Measurements from ENCODE around the gene SLC9C2. TPM values are rescaled to one million over a fixed set of nuclear protein-coding genes. Genes with fewer than 3 reads are reported as not detected.
"Not testable (repeated sequence)": the region's sequence is repeated elsewhere in the genome, so short reads cannot be mapped to it uniquely, and the experiment has no call there.

Gene SLC9C2
- total RNA-seq (not detected), polyA plus RNA-seq (not detected), total RNA-seq (0.40 reads per million)

- Mint-ChIP-seq H3K4me1 (peaks cover 0 to 16% (median 4%) of the 10 kb centered on the region in 7 donors), H3K27me3 (peaks cover 0 to 10% (median 9%) of the 10 kb centered on the region in 5 donors), H3K36me3 (no peaks in the 10 kb centered on the region), H3K4me3 (no peak within 1 kb of the TSS), H3K27ac (no peak within 1 kb of the TSS), H3K9me3 (no peaks in the 10 kb centered on the region)
- H3K4me1 ChIP-seq (ENCODE audit: control insufficient read depth in 2 of 2, insufficient read depth in 2 of 2, low read length in 2 of 2) = no peaks in the 10 kb centered on the region
- ChIA-PET POLR2A (no interaction called here), CTCF (interaction anchor here (0.7 kb wide), 1 partner anchor 221 kb away, joined by 3 read pairs; no protein-coding TSS in a partner anchor)
- no peaks in the 10 kb centered on the region for H3K9me3 ChIP-seq (ENCODE audit: control insufficient read depth in 2 of 3, low read length in 3 of 3)
- intact Hi-C loops (cut with micrococcal nuclease) = no loop called here
- no peak for DNase-seq
- no peaks in the 10 kb centered on the region for H3K27me3 ChIP-seq (ENCODE audit: control insufficient read depth in 2 of 2, insufficient read depth in 2 of 2, low read length in 2 of 2)
- H3K4me3 ChIP-seq (ENCODE audit: low read length) = no peak within 1 kb of the TSS
- H3K27ac ChIP-seq (ENCODE audit: low read depth, low read length) = no peak within 1 kb of the TSS
- ATAC-seq = no peak
- H3K36me3 ChIP-seq (ENCODE audit: control insufficient read depth in 2 of 3, insufficient read depth in 3 of 3, low read length in 3 of 3) = no peaks in the 10 kb centered on the region
These were observed at the start of gene SLC9C2 for GRCh38 chr1:173603056-173603591. SLC9C2 (minus strand) TSS chr1:173603072; CDS start chr1:173601776, 1,296 bp downstream.

- Mint-ChIP-seq H3K4me3 (no peak overlapping the region), H3K27me3 (peaks cover 0 to 16% (median 7%) of the 10 kb centered on the region in 5 donors), H3K4me1 (no peaks in the 10 kb centered on the region), H3K9me3 (peaks cover 0 to 11% (median 0%) of the 10 kb centered on the region in 11 donors), H3K27ac (no peak overlapping the region), H3K36me3 (no peaks in the 10 kb centered on the region)
- H3K9me3 ChIP-seq (ENCODE audit: control insufficient read depth in 2 of 3, low read length in 3 of 3) = no peaks in the 10 kb centered on the region
- no peaks in the 10 kb centered on the region for H3K36me3 ChIP-seq (ENCODE audit: control insufficient read depth in 2 of 3, insufficient read depth in 3 of 3, low read length in 3 of 3)
- DNase-seq = no peak
- no peaks in the 10 kb centered on the region for H3K4me1 ChIP-seq (ENCODE audit: control insufficient read depth in 2 of 2, insufficient read depth in 2 of 2, low read length in 2 of 2)
- H3K27ac ChIP-seq (ENCODE audit: low read depth, low read length) = no peak overlapping the region
- ChIA-PET POLR2A (interaction anchor here (0.5 to 0.6 kb wide), 2 partner anchors 12 to 467 kb away, joined by 3 to 4 read pairs; no protein-coding TSS in a partner anchor), CTCF (no interaction called here)
- intact Hi-C loops (cut with micrococcal nuclease) = no loop called here
- ATAC-seq = no peak
- no peaks in the 10 kb centered on the region for H3K27me3 ChIP-seq (ENCODE audit: control insufficient read depth in 2 of 2, insufficient read depth in 2 of 2, low read length in 2 of 2)
- no peak overlapping the region for H3K4me3 ChIP-seq (ENCODE audit: low read length)
These were observed 46.2 kb upstream of the SLC9C2 start for GRCh38 chr1:173648880-173649605.

- peaks cover 0 to 6% (median 3%) of the 10 kb centered on the region in 5 donors for H3K27me3 Mint-ChIP-seq
- peaks cover 0 to 7% (median 3%) of the 10 kb centered on the region in 11 donors for H3K9me3 Mint-ChIP-seq
- Histone ChIP-seq H3K9me3 (ENCODE audit: control insufficient read depth in 2 of 3, low read length in 3 of 3) (no peaks in the 10 kb centered on the region), H3K36me3 (ENCODE audit: control insufficient read depth in 2 of 3, insufficient read depth in 3 of 3, low read length in 3 of 3) (no peaks in the 10 kb centered on the region), H3K4me1 (ENCODE audit: control insufficient read depth in 2 of 2, insufficient read depth in 2 of 2, low read length in 2 of 2) (no peaks in the 10 kb centered on the region), H3K27me3 (ENCODE audit: control insufficient read depth in 2 of 2, insufficient read depth in 2 of 2, low read length in 2 of 2) (no peaks in the 10 kb centered on the region), H3K4me3 (ENCODE audit: low read length) (no peak overlapping the region), H3K27ac (ENCODE audit: low read depth, low read length) (no peak overlapping the region)
- no peak overlapping the region for H3K27ac Mint-ChIP-seq
- H3K36me3 Mint-ChIP-seq = no peaks in the 10 kb centered on the region
- CTCF ChIA-PET = no interaction called here
- intact Hi-C loops (cut with micrococcal nuclease) = no loop called here
- H3K4me3 Mint-ChIP-seq = no peak overlapping the region
- DNase-seq (no peak), ATAC-seq (no peak)
- POLR2A ChIA-PET = no interaction called here
- H3K4me1 Mint-ChIP-seq = no peaks in the 10 kb centered on the region
These were observed 43.8 kb upstream of the SLC9C2 start for GRCh38 chr1:173646656-173647055.

- H3K27ac Mint-ChIP-seq; H3K4me3 Mint-ChIP-seq; H3K4me1 ChIP-seq (ENCODE audit: control insufficient read depth in 2 of 2, insufficient read depth in 2 of 2, low read length in 2 of 2); H3K9me3 ChIP-seq (ENCODE audit: control insufficient read depth in 2 of 3, low read length in 3 of 3); H3K27ac ChIP-seq (ENCODE audit: low read depth, low read length); H3K4me3 ChIP-seq (ENCODE audit: low read length); H3K36me3 ChIP-seq (ENCODE audit: control insufficient read depth in 2 of 3, insufficient read depth in 3 of 3, low read length in 3 of 3); CTCF ChIA-PET; intact Hi-C loops (cut with micrococcal nuclease); H3K27me3 ChIP-seq (ENCODE audit: control insufficient read depth in 2 of 2, insufficient read depth in 2 of 2, low read length in 2 of 2); H3K27me3 Mint-ChIP-seq; DNase-seq; POLR2A ChIA-PET; H3K4me1 Mint-ChIP-seq; H3K36me3 Mint-ChIP-seq; ATAC-seq: not testable (repeated sequence)
- H3K9me3 Mint-ChIP-seq = peaks cover 0 to 13% (median 4%) of the 10 kb centered on the region in 11 donors
These were observed 39.7 kb upstream of the SLC9C2 start for GRCh38 chr1:173642450-173643139.

- Mint-ChIP-seq H3K36me3 (peaks cover 0 to 7% (median 0%) of the 10 kb centered on the region in 5 donors), H3K9me3 (peaks cover 0 to 24% (median 7%) of the 10 kb centered on the region in 11 donors), H3K4me1 (no peaks in the 10 kb centered on the region), H3K27ac (no peak overlapping the region), H3K27me3 (peaks cover 0 to 5% (median 0%) of the 10 kb centered on the region in 5 donors), H3K4me3 (no peak overlapping the region)
- Histone ChIP-seq H3K27me3 (ENCODE audit: control insufficient read depth in 2 of 2, insufficient read depth in 2 of 2, low read length in 2 of 2) (no peaks in the 10 kb centered on the region), H3K36me3 (ENCODE audit: control insufficient read depth in 2 of 3, insufficient read depth in 3 of 3, low read length in 3 of 3) (no peaks in the 10 kb centered on the region), H3K9me3 (ENCODE audit: control insufficient read depth in 2 of 3, low read length in 3 of 3) (peaks cover 0 to 7% (median 0%) of the 10 kb centered on the region in 3 experiments), H3K27ac (ENCODE audit: low read depth, low read length) (no peak overlapping the region), H3K4me1 (ENCODE audit: control insufficient read depth in 2 of 2, insufficient read depth in 2 of 2, low read length in 2 of 2) (no peaks in the 10 kb centered on the region), H3K4me3 (ENCODE audit: low read length) (no peak overlapping the region)
- intact Hi-C loops (cut with micrococcal nuclease) = no loop called here
- CTCF ChIA-PET = no interaction called here
- DNase-seq (no peak), ATAC-seq (no peak)
- POLR2A ChIA-PET = no interaction called here
These were observed 36.2 kb upstream of the SLC9C2 start for GRCh38 chr1:173639102-173639501.

GRCh38 chr1:173638043-173639021 is 35.5 kb upstream of the SLC9C2 start:
- CTCF ChIA-PET = no interaction called here
- Mint-ChIP-seq H3K4me3 (no peak overlapping the region), H3K27me3 (peaks cover 0 to 5% (median 2%) of the 10 kb centered on the region in 5 donors), H3K27ac (no peak overlapping the region), H3K36me3 (peaks cover 0 to 7% (median 0%) of the 10 kb centered on the region in 5 donors), H3K4me1 (no peaks in the 10 kb centered on the region), H3K9me3 (peaks cover 0 to 24% (median 7%) of the 10 kb centered on the region in 11 donors)
- intact Hi-C loops (cut with micrococcal nuclease) = no loop called here
- no peak for ATAC-seq
- H3K4me1 ChIP-seq (ENCODE audit: control insufficient read depth in 2 of 2, insufficient read depth in 2 of 2, low read length in 2 of 2) = no peaks in the 10 kb centered on the region
- H3K27me3 ChIP-seq (ENCODE audit: control insufficient read depth in 2 of 2, insufficient read depth in 2 of 2, low read length in 2 of 2) = no peaks in the 10 kb centered on the region
- no peak for DNase-seq
- H3K36me3 ChIP-seq (ENCODE audit: control insufficient read depth in 2 of 3, insufficient read depth in 3 of 3, low read length in 3 of 3) = no peaks in the 10 kb centered on the region
- H3K4me3 ChIP-seq (ENCODE audit: low read length) = no peak overlapping the region
- POLR2A ChIA-PET = no interaction called here
- peaks cover 0 to 7% (median 0%) of the 10 kb centered on the region in 3 experiments for H3K9me3 ChIP-seq (ENCODE audit: control insufficient read depth in 2 of 3, low read length in 3 of 3)
- no peak overlapping the region for H3K27ac ChIP-seq (ENCODE audit: low read depth, low read length)
